Body of pancreas (tissue), 4 donors: ENCODE data around the gene FGF3.

Experiments
- POLR2A ChIP-seq, 3 donors: fragments of 450-650 bp; IDR thresholded peaks; one replicate each; pipeline ENCODE4 v1.6.1; 2016; ENCODE audit warnings: antibody characterized with exemption in 3 of 3, mild to moderate bottlenecking in 2 of 3
- TF ChIP-seq, protein P1 (sequence below), 7 experiments: fragments of 450-650 bp in 4 of 7; fragments of 200-600 bp in 3 of 7; sonication (generic) in 3 of 7; IDR thresholded peaks; one replicate each; pipeline ENCODE4 v1.5.1; 2016 to 2019; ENCODE audit warnings: antibody characterized with exemption in 7 of 7

DNA sequence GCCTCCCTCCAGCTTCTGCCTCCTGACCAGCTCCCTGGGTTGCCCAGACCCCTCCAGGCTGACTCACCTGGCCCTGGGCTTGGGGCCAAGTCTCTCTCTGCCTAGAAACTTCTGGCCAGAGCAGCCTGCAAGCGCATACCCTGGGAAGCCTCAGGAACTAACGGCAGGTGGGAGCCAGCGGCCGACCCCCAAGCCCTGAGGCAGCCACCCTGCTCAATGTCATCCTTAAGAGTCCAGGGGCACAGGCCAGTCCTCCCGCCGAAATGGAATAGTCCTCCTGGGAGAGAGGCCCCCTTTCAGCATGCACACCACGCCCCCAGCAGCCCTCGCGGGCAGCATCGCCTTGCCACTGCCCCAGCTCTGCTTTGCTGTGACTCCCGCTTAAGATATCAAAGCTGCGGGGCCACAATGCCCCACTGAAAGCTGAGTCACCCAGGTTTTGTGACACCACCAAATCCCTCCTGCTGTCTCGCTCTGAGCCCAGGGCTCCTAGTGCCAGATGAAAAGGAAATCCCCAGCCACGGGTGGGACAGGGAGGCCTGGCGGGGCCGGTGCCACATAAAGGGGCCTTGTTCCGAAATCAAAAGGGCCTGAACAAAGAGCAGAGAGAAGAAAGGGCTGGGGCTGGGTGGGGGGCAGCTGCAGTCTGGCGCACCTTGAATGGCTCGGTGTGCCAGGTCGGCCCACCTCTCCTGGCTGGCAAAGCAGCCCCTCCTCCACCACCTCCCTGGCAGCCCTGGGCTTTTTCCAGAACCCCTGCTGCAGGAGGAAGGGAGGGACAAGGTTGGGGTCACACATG lies 21.4 kb upstream of the FGF3 start:
- TF ChIP-seq, protein P1, sequence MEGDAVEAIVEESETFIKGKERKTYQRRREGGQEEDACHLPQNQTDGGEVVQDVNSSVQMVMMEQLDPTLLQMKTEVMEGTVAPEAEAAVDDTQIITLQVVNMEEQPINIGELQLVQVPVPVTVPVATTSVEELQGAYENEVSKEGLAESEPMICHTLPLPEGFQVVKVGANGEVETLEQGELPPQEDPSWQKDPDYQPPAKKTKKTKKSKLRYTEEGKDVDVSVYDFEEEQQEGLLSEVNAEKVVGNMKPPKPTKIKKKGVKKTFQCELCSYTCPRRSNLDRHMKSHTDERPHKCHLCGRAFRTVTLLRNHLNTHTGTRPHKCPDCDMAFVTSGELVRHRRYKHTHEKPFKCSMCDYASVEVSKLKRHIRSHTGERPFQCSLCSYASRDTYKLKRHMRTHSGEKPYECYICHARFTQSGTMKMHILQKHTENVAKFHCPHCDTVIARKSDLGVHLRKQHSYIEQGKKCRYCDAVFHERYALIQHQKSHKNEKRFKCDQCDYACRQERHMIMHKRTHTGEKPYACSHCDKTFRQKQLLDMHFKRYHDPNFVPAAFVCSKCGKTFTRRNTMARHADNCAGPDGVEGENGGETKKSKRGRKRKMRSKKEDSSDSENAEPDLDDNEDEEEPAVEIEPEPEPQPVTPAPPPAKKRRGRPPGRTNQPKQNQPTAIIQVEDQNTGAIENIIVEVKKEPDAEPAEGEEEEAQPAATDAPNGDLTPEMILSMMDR (IDR thresholded peaks at IDR 0.05), result no peak
- no peak for TF ChIP-seq POLR2A (IDR thresholded peaks at IDR 0.05)
